GM12873 (cell line): ENCODE results near the gene GLRX.

Source experiments
- CTCF ChIP-seq: IDR thresholded peaks from 2 replicates; pipeline ENCODE4 v1.5.1; 2012; ENCODE audit warnings: low read depth, mild to moderate bottlenecking, moderate library complexity, low read length, control low read depth; ENCODE audit not compliant: insufficient read depth; ENCODE audit errors: missing control alignments

The GLRX gene

GRCh38 chr5:95858661-95859595, 36.4 kb upstream of the GLRX start:
- peak; percentile 96 for TF ChIP-seq CTCF

GRCh38 chr5:95858023-95858461, 35.5 kb upstream of the GLRX start:
- TF ChIP-seq CTCF, result no peak

GRCh38 chr5:95857185-95857945, 34.8 kb upstream of the GLRX start:
- no peak for TF ChIP-seq CTCF

GRCh38 chr5:95856501-95856981, 34.0 kb upstream of the GLRX start:
- TF ChIP-seq CTCF, result no peak

- no peak for TF ChIP-seq CTCF
These were observed 31.0 kb upstream of the GLRX start for GRCh38 chr5:95853490-95853889.

- TF ChIP-seq CTCF, result no peak
These were observed 30.0 kb upstream of the GLRX start for GRCh38 chr5:95852567-95852966.

- no peak for TF ChIP-seq CTCF
These were observed 27.9 kb upstream of the GLRX start for GRCh38 chr5:95850391-95850894.
